ENCODE data around the gene ALAS1.

ALAS1 gene

GRCh38 chr3:52233108-52233591 lies 35.2 kb downstream of the ALAS1 start:
- WGBS (ENCODE audit: insufficient coverage): 100% methylated on average over 3 of the region's 5 CpGs
- no peak for DNase-seq
- ChIA-PET POLR2A (interaction anchor here (0.6 kb wide), 1 partner anchor 128 kb away, joined by 3 read pairs; no protein-coding TSS in a partner anchor), CTCF (interaction anchor here (0.8 to 15.4 kb wide), 10 partner anchors 12 to 181 kb away, joined by 3 to 161 read pairs (median 26); partner anchors contain the start of genes PPM1M and WDR82)
- no peak overlapping the region for H3K27ac ChIP-seq (ENCODE audit: insufficient read depth in 1 of 2, low read depth in 1 of 2, low read length in 2 of 2, poor library complexity in 1 of 2, severe bottlenecking in 2 of 2)
- H3K4me3 ChIP-seq (ENCODE audit: control insufficient read depth in 1 of 7, extremely low read depth in 1 of 7, insufficient read depth in 4 of 7, low read depth in 2 of 7, low read length in 6 of 7): no peak overlapping the region
- H3K36me3 ChIP-seq (ENCODE audit: control insufficient read depth in 4 of 4, insufficient read depth in 4 of 4, low read length in 3 of 4): peaks cover 4 to 71% (median 38%) of the 10 kb centered on the region in 4 experiments
- H3K9me3 ChIP-seq (ENCODE audit: control extremely low read depth in 1 of 5, control insufficient read depth in 4 of 5, insufficient read depth in 2 of 5, low read depth in 1 of 5, low read length in 4 of 5): no peaks in the 10 kb centered on the region
- H3K4me1 ChIP-seq (ENCODE audit: control extremely low read depth in 1 of 4, control insufficient read depth in 4 of 4, insufficient read depth in 4 of 4, low read length in 3 of 4): peaks cover 1 to 29% (median 25%) of the 10 kb centered on the region in 4 experiments
- H3K27me3 ChIP-seq (replicated peaks in 2 of 5; ENCODE audit: control insufficient read depth in 4 of 5, insufficient read depth in 5 of 5, low read length in 4 of 5): no peaks in the 10 kb centered on the region

- H3K4me1 ChIP-seq (ENCODE audit: control extremely low read depth in 1 of 4, control insufficient read depth in 4 of 4, insufficient read depth in 4 of 4, low read length in 3 of 4): peaks cover 2 to 34% (median 29%) of the 10 kb centered on the region in 4 experiments
- H3K36me3 ChIP-seq (ENCODE audit: control insufficient read depth in 4 of 4, insufficient read depth in 4 of 4, low read length in 3 of 4): peaks cover 4 to 63% (median 34%) of the 10 kb centered on the region in 4 experiments
- no peak overlapping the region for H3K27ac ChIP-seq (ENCODE audit: insufficient read depth in 1 of 2, low read depth in 1 of 2, low read length in 2 of 2, poor library complexity in 1 of 2, severe bottlenecking in 2 of 2)
- H3K4me3 ChIP-seq (ENCODE audit: control insufficient read depth in 1 of 7, extremely low read depth in 1 of 7, insufficient read depth in 4 of 7, low read depth in 2 of 7, low read length in 6 of 7): no peak overlapping the region
- H3K27me3 ChIP-seq (replicated peaks in 2 of 5; ENCODE audit: control insufficient read depth in 4 of 5, insufficient read depth in 5 of 5, low read length in 4 of 5): no peaks in the 10 kb centered on the region
- DNase-seq: no peak
- no peaks in the 10 kb centered on the region for H3K9me3 ChIP-seq (ENCODE audit: control extremely low read depth in 1 of 5, control insufficient read depth in 4 of 5, insufficient read depth in 2 of 5, low read depth in 1 of 5, low read length in 4 of 5)
- 100% methylated on average over 2 of the region's 3 CpGs for WGBS (ENCODE audit: insufficient coverage)
- ChIA-PET CTCF (interaction anchor here (0.7 to 15.4 kb wide), 11 partner anchors 9 to 142 kb away, joined by 3 to 161 read pairs (median 6); partner anchors contain the start of genes PPM1M, TLR9 and WDR82), POLR2A (no interaction called here)
Measured at GRCh38 chr3:52233968-52234367, 36.0 kb downstream of the ALAS1 start.

DNA sequence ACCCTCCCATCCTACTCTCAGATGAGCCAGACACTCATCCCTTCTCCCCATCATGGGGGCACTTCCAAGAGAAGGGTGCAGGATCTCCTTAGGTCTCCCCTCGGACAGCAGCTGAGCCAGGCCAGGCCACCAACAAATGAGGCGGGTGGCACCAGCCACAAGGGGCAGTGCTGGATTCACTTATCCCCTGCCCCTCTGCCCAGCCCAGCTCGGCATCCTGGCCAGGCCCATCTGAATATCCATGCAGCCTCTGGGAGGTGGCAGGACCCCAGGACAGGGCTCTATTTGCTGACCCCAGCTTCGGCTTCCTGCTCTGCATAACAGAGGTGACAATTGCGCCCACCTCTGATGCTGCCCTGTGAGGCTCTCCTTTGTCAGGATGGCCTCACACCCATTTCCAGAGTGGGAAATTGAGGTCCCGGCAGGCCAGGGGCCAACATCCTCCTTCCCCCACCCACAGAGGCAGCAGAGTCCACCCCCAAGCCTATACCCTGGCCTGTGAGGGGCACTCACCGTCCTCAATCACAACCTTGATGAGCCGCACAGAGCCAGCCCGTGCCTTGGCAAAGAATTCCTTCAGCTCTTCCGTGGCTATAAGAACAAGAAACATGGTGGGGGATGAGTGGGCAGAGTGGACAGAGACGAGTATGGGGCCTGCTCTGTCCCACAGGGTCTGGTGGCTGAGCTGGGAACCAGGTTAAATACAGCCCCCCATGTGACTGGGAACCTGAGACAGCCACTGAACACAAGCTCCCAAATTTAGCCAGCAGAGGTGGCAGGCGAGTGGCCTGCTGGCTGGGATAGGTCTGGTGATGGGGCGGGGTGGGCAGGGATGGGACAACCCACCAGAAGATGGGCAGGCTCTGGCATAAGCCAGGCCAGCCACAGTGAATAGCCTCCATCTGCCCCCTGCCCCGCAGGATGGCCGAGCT lies 36.8 kb downstream of the ALAS1 start:
- peaks cover 2 to 36% (median 31%) of the 10 kb centered on the region in 4 experiments for H3K4me1 ChIP-seq (ENCODE audit: control extremely low read depth in 1 of 4, control insufficient read depth in 4 of 4, insufficient read depth in 4 of 4, low read length in 3 of 4)
- no peak for DNase-seq
- no peak overlapping the region for H3K27ac ChIP-seq (ENCODE audit: insufficient read depth in 1 of 2, low read depth in 1 of 2, low read length in 2 of 2, poor library complexity in 1 of 2, severe bottlenecking in 2 of 2)
- 88% methylated on average over 15 of the region's 15 CpGs for WGBS (ENCODE audit: insufficient coverage)
- H3K4me3 ChIP-seq (ENCODE audit: control insufficient read depth in 1 of 7, extremely low read depth in 1 of 7, insufficient read depth in 4 of 7, low read depth in 2 of 7, low read length in 6 of 7): no peak overlapping the region
- CTCF ChIA-PET: interaction anchor here (0.6 to 15.4 kb wide), 18 partner anchors 8 to 141 kb away, joined by 3 to 161 read pairs (median 4); partner anchors contain the start of genes TLR9 and WDR82
- no peaks in the 10 kb centered on the region for H3K27me3 ChIP-seq (replicated peaks in 2 of 5; ENCODE audit: control insufficient read depth in 4 of 5, insufficient read depth in 5 of 5, low read length in 4 of 5)
- H3K9me3 ChIP-seq (ENCODE audit: control extremely low read depth in 1 of 5, control insufficient read depth in 4 of 5, insufficient read depth in 2 of 5, low read depth in 1 of 5, low read length in 4 of 5): no peaks in the 10 kb centered on the region
- POLR2A ChIA-PET: interaction anchor here (0.5 kb wide), 1 partner anchor 206 kb away, joined by 3 read pairs; no protein-coding TSS in a partner anchor
- H3K36me3 ChIP-seq (ENCODE audit: control insufficient read depth in 4 of 4, insufficient read depth in 4 of 4, low read length in 3 of 4): peaks cover 4 to 55% (median 26%) of the 10 kb centered on the region in 4 experiments

GRCh38 chr3:52236424-52236886 lies 38.5 kb downstream of the ALAS1 start:
- H3K4me1 ChIP-seq (ENCODE audit: control extremely low read depth in 1 of 4, control insufficient read depth in 4 of 4, insufficient read depth in 4 of 4, low read length in 3 of 4): peaks cover 2 to 48% (median 39%) of the 10 kb centered on the region in 4 experiments
- ChIA-PET CTCF (interaction anchor here (0.7 to 15.4 kb wide), 8 partner anchors 10 to 103 kb away, joined by 3 to 161 read pairs (median 16); partner anchors contain the start of genes TLR9 and WDR82), POLR2A (no interaction called here)
- H3K27ac ChIP-seq (ENCODE audit: insufficient read depth in 1 of 2, low read depth in 1 of 2, low read length in 2 of 2, poor library complexity in 1 of 2, severe bottlenecking in 2 of 2): peak overlapping the region in 1 of 2 experiments; percentile 78
- H3K4me3 ChIP-seq (ENCODE audit: control insufficient read depth in 1 of 7, extremely low read depth in 1 of 7, insufficient read depth in 4 of 7, low read depth in 2 of 7, low read length in 6 of 7): peak overlapping the region in 1 of 7 experiments; percentile 75
- DNase-seq: no peak
- no peaks in the 10 kb centered on the region for H3K9me3 ChIP-seq (ENCODE audit: control extremely low read depth in 1 of 5, control insufficient read depth in 4 of 5, insufficient read depth in 2 of 5, low read depth in 1 of 5, low read length in 4 of 5)
- H3K36me3 ChIP-seq (ENCODE audit: control insufficient read depth in 4 of 4, insufficient read depth in 4 of 4, low read length in 3 of 4): peaks cover 0 to 38% (median 14%) of the 10 kb centered on the region in 4 experiments
- WGBS (ENCODE audit: insufficient coverage): 100% methylated on average over 4 of the region's 5 CpGs
- no peaks in the 10 kb centered on the region for H3K27me3 ChIP-seq (replicated peaks in 2 of 5; ENCODE audit: control insufficient read depth in 4 of 5, insufficient read depth in 5 of 5, low read length in 4 of 5)

GRCh38 chr3:52237006-52237656 lies 39.2 kb downstream of the ALAS1 start:
- peak overlapping the region; percentile 15 to 78 for H3K27ac ChIP-seq (ENCODE audit: insufficient read depth in 1 of 2, low read depth in 1 of 2, low read length in 2 of 2, poor library complexity in 1 of 2, severe bottlenecking in 2 of 2)

GRCh38 chr3:52237657-52238172 lies 39.8 kb downstream of the ALAS1 start:
- Histone ChIP-seq H3K27ac (ENCODE audit: insufficient read depth in 1 of 2, low read depth in 1 of 2, low read length in 2 of 2, poor library complexity in 1 of 2, severe bottlenecking in 2 of 2) (peak overlapping the region in 1 of 2 experiments; percentile 78), H3K9me3 (ENCODE audit: control extremely low read depth in 1 of 5, control insufficient read depth in 4 of 5, insufficient read depth in 2 of 5, low read depth in 1 of 5, low read length in 4 of 5) (no peaks in the 10 kb centered on the region), H3K4me3 (ENCODE audit: control insufficient read depth in 1 of 7, extremely low read depth in 1 of 7, insufficient read depth in 4 of 7, low read depth in 2 of 7, low read length in 6 of 7) (peak overlapping the region in 6 of 7 experiments; percentile 66 to 94 (median 84)), H3K36me3 (ENCODE audit: control insufficient read depth in 4 of 4, insufficient read depth in 4 of 4, low read length in 3 of 4) (peaks cover 0 to 28% (median 11%) of the 10 kb centered on the region in 4 experiments), H3K27me3 (replicated peaks in 2 of 5; ENCODE audit: control insufficient read depth in 4 of 5, insufficient read depth in 5 of 5, low read length in 4 of 5) (no peaks in the 10 kb centered on the region), H3K4me1 (ENCODE audit: control extremely low read depth in 1 of 4, control insufficient read depth in 4 of 4, insufficient read depth in 4 of 4, low read length in 3 of 4) (peaks cover 2 to 41% (median 35%) of the 10 kb centered on the region in 4 experiments)
- WGBS (ENCODE audit: insufficient coverage): 27% methylated on average over 6 of the region's 8 CpGs
- ChIA-PET POLR2A (interaction anchor here (0.7 to 1.0 kb wide), 3 partner anchors 16 to 377 kb away, joined by 3 to 4 read pairs (median 3); partner anchors contain the start of gene WDR82), CTCF (interaction anchor here (0.8 to 15.4 kb wide), 9 partner anchors 12 to 102 kb away, joined by 3 to 161 read pairs (median 12); partner anchors contain the start of genes TLR9 and WDR82)
- no peak for DNase-seq

More at GRCh38 chr3:52237006-52237656, 39.2 kb downstream of the ALAS1 start:
- Histone ChIP-seq H3K36me3 (ENCODE audit: control insufficient read depth in 4 of 4, insufficient read depth in 4 of 4, low read length in 3 of 4) (peaks cover 0 to 32% (median 12%) of the 10 kb centered on the region in 4 experiments), H3K9me3 (ENCODE audit: control extremely low read depth in 1 of 5, control insufficient read depth in 4 of 5, insufficient read depth in 2 of 5, low read depth in 1 of 5, low read length in 4 of 5) (no peaks in the 10 kb centered on the region), H3K4me1 (ENCODE audit: control extremely low read depth in 1 of 4, control insufficient read depth in 4 of 4, insufficient read depth in 4 of 4, low read length in 3 of 4) (peaks cover 2 to 41% (median 35%) of the 10 kb centered on the region in 4 experiments), H3K4me3 (ENCODE audit: control insufficient read depth in 1 of 7, extremely low read depth in 1 of 7, insufficient read depth in 4 of 7, low read depth in 2 of 7, low read length in 6 of 7) (peak overlapping the region in 5 of 7 experiments; percentile 75 to 94 (median 88)), H3K27me3 (replicated peaks in 2 of 5; ENCODE audit: control insufficient read depth in 4 of 5, insufficient read depth in 5 of 5, low read length in 4 of 5) (no peaks in the 10 kb centered on the region)
- ChIA-PET CTCF (interaction anchor here (1.2 to 15.4 kb wide), 7 partner anchors 12 to 102 kb away, joined by 5 to 161 read pairs (median 19); partner anchors contain the start of genes TLR9 and WDR82), POLR2A (interaction anchor here (0.7 to 1.0 kb wide), 3 partner anchors 16 to 377 kb away, joined by 3 to 4 read pairs (median 3); partner anchors contain the start of gene WDR82)
- no peak for DNase-seq
- 100% methylated on average over 4 of the region's 6 CpGs for WGBS (ENCODE audit: insufficient coverage)
